ENCODE data around the gene ZSCAN1.
"Not testable (repeated sequence)": the region's sequence is repeated elsewhere in the genome, so short reads cannot be mapped to it uniquely, and the experiment has no call there.

DNA sequence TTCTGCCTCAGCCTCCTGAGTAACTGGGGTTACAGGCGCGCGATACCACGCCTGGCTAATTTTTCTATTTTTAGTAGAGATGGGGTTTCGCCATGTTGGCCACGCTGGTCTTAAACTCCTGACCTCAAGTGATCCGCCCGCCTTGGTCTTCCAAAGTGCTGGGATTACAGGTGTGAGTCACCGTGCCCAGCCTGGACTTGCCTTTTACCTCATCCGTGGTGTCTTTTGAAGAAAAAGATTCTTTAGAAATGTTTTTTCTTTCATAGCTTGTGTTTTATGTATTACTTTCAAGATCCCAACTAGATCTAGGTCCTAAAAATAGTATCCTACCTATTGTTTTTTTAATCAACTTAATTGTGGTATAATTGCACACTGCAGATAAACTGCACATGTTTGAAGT lies 24.9 kb upstream of the ZSCAN1 start:
- TF ChIP-seq, protein P1, sequence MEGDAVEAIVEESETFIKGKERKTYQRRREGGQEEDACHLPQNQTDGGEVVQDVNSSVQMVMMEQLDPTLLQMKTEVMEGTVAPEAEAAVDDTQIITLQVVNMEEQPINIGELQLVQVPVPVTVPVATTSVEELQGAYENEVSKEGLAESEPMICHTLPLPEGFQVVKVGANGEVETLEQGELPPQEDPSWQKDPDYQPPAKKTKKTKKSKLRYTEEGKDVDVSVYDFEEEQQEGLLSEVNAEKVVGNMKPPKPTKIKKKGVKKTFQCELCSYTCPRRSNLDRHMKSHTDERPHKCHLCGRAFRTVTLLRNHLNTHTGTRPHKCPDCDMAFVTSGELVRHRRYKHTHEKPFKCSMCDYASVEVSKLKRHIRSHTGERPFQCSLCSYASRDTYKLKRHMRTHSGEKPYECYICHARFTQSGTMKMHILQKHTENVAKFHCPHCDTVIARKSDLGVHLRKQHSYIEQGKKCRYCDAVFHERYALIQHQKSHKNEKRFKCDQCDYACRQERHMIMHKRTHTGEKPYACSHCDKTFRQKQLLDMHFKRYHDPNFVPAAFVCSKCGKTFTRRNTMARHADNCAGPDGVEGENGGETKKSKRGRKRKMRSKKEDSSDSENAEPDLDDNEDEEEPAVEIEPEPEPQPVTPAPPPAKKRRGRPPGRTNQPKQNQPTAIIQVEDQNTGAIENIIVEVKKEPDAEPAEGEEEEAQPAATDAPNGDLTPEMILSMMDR (conservative IDR thresholded peaks at IDR 0.05; ENCODE audit: low read depth, low read length), result not testable (repeated sequence)
- TF ChIP-seq POLR2A (IDR thresholded peaks at IDR 0.05; ENCODE audit: low read depth, low read length); RAD21 (IDR thresholded peaks at IDR 0.05; ENCODE audit: low read length); CHD1 (IDR thresholded peaks at IDR 0.05; ENCODE audit: low read depth, low read length); SMC3 (IDR thresholded peaks at IDR 0.05; ENCODE audit: low read depth, low read length); MAFK (IDR thresholded peaks at IDR 0.05; ENCODE audit: low read depth, low read length); CEBPB (IDR thresholded peaks at IDR 0.05; ENCODE audit: low read depth, low read length); MAZ (IDR thresholded peaks at IDR 0.05; ENCODE audit: borderline replicate concordance, low read depth, low read length): not testable (repeated sequence)
- TF ChIP-seq, protein P2, sequence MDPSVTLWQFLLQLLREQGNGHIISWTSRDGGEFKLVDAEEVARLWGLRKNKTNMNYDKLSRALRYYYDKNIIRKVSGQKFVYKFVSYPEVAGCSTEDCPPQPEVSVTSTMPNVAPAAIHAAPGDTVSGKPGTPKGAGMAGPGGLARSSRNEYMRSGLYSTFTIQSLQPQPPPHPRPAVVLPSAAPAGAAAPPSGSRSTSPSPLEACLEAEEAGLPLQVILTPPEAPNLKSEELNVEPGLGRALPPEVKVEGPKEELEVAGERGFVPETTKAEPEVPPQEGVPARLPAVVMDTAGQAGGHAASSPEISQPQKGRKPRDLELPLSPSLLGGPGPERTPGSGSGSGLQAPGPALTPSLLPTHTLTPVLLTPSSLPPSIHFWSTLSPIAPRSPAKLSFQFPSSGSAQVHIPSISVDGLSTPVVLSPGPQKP (IDR thresholded peaks at IDR 0.05; ENCODE audit: borderline replicate concordance, low read depth, low read length), result not testable (repeated sequence)
- TF ChIP-seq, protein P3, sequence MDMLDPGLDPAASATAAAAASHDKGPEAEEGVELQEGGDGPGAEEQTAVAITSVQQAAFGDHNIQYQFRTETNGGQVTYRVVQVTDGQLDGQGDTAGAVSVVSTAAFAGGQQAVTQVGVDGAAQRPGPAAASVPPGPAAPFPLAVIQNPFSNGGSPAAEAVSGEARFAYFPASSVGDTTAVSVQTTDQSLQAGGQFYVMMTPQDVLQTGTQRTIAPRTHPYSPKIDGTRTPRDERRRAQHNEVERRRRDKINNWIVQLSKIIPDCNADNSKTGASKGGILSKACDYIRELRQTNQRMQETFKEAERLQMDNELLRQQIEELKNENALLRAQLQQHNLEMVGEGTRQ (IDR thresholded peaks at IDR 0.05; ENCODE audit: low read depth, low read length), result not testable (repeated sequence)
